GM23338 (cell line): ENCODE measurements around the gene ABHD12. TPM values are rescaled to one million over a fixed set of nuclear protein-coding genes. Genes with fewer than 3 reads are reported as not detected.

Source experiments
- ATAC-seq: fragments of 200-7000 bp; cut with Tn5 transposase; 3 replicates; pipeline ENCODE4 v1.9.1; 2020
- DNase-seq: peaks from one replicate; pipeline ENCODE4 v3.0.0-alpha.2; 2015; ENCODE audit warnings: low spot score
- H2AFZ ChIP-seq: fragments of 200-600 bp; sonication (generic); 2 replicates; pipeline ENCODE4 v1.8.0; 2016; ENCODE audit warnings: antibody characterized with exemption, mild to moderate bottlenecking, moderate library complexity
- H3F3A ChIP-seq: fragments of 200-600 bp; sonication (generic); replicated peaks from 2 replicates; pipeline ENCODE4 v1.8.0; 2017; ENCODE audit warnings: antibody characterized with exemption, mixed run types, low read depth
- H3K27ac ChIP-seq: fragments of 200-600 bp; sonication (generic); 2 replicates; pipeline ENCODE4 v1.6.1; 2016; ENCODE audit warnings: low read depth
- H3K27me3 ChIP-seq: fragments of 200-600 bp; sonication (generic); 2 replicates; pipeline ENCODE4 v1.8.0; 2016; ENCODE audit warnings: mild to moderate bottlenecking, mixed run types, moderate library complexity; ENCODE audit not compliant: insufficient read depth
- H3K36me3 ChIP-seq: fragments of 200-600 bp; sonication (generic); 2 replicates; pipeline ENCODE4 v1.8.0; 2016; ENCODE audit warnings: mild to moderate bottlenecking; ENCODE audit not compliant: insufficient read depth
- H3K4me1 ChIP-seq: fragments of 200-600 bp; sonication (generic); 2 replicates; pipeline ENCODE4 v1.8.0; 2016; ENCODE audit warnings: mild to moderate bottlenecking, moderate library complexity; ENCODE audit not compliant: insufficient read depth
- H3K4me2 ChIP-seq: fragments of 200-600 bp; sonication (generic); 2 replicates; pipeline ENCODE4 v1.7.1; 2017; ENCODE audit warnings: mixed run types
- H3K4me3 ChIP-seq: fragments of 200-600 bp; sonication (generic); 2 replicates; pipeline ENCODE4 v1.6.1; 2016; ENCODE audit warnings: mixed run types
- H3K79me2 ChIP-seq: fragments of 200-600 bp; sonication (generic); replicated peaks from 2 replicates; pipeline ENCODE4 v1.8.0; 2017; ENCODE audit warnings: mild to moderate bottlenecking; ENCODE audit not compliant: insufficient read depth
- H3K9me2 ChIP-seq: fragments of 200-600 bp; sonication (generic); 2 replicates; pipeline ENCODE4 v1.8.0; 2017; ENCODE audit not compliant: insufficient read depth
- H4K20me1 ChIP-seq: fragments of 200-600 bp; sonication (generic); replicated peaks from 2 replicates; pipeline ENCODE4 v1.8.0; 2017; ENCODE audit warnings: mild to moderate bottlenecking; ENCODE audit not compliant: insufficient read depth
- H3K27ac Mint-ChIP-seq: 2 replicates; pipeline ENCODE4 v1.8.0; 2020; ENCODE audit warnings: inconsistent platforms, mild to moderate bottlenecking, moderate library complexity, mixed read lengths
- H3K27me3 Mint-ChIP-seq: 3 replicates; pipeline ENCODE4 v1.8.0; 2022; ENCODE audit warnings: low read depth, mild to moderate bottlenecking, moderate library complexity, mixed read lengths, inconsistent platforms; ENCODE audit not compliant: insufficient read depth, poor library complexity
- H3K36me3 Mint-ChIP-seq: 3 replicates; pipeline ENCODE4 v1.8.0; 2021; ENCODE audit warnings: low read depth, mild to moderate bottlenecking, inconsistent platforms, moderate library complexity, mixed read lengths
- H3K4me1 Mint-ChIP-seq: 3 replicates; pipeline ENCODE4 v1.8.0; 2020; ENCODE audit warnings: mild to moderate bottlenecking, inconsistent platforms, mixed read lengths
- H3K4me3 Mint-ChIP-seq: 3 replicates; pipeline ENCODE4 v1.8.0; 2021; ENCODE audit warnings: moderate library complexity, mild to moderate bottlenecking, inconsistent platforms, mixed read lengths
- H3K9me3 Mint-ChIP-seq: 3 replicates; pipeline ENCODE4 v1.8.0; 2020; ENCODE audit warnings: moderate library complexity, mild to moderate bottlenecking, inconsistent platforms, mixed read lengths
- CREB1 ChIP-seq: fragments of 250-450 bp; sonication (Bioruptor Pico); IDR thresholded peaks from 2 replicates; pipeline ENCODE4 v1.5.0; 2020; ENCODE audit warnings: low read depth, mild to moderate bottlenecking, moderate library complexity
- CTCF ChIP-seq, 2 experiments: fragments of 200-600 bp in 1 of 2; sonication (generic) in 1 of 2; conservative IDR thresholded peaks; 2 replicates each; pipeline versions ENCODE4 v1.5.1 to v1.6.1; 2016 to 2017; ENCODE audit warnings: antibody characterized with exemption in 2 of 2, low read depth in 2 of 2, mild to moderate bottlenecking in 2 of 2, moderate library complexity in 1 of 2
- ETS1 ChIP-seq: IDR thresholded peaks from 2 replicates; pipeline ENCODE4 v1.6.1; 2016; ENCODE audit warnings: antibody characterized with exemption
- EZH2 ChIP-seq: fragments of 200-600 bp; sonication (generic); IDR thresholded peaks from one replicate; pipeline ENCODE4 v1.8.0; 2017; ENCODE audit warnings: antibody characterized with exemption, mild to moderate bottlenecking, low read depth; ENCODE audit not compliant: unreplicated experiment
- EZH2phosphoT487 ChIP-seq: fragments of 200-600 bp; sonication (generic); IDR thresholded peaks from one replicate; pipeline ENCODE4 v1.8.1; 2018; ENCODE audit warnings: antibody characterized with exemption; ENCODE audit not compliant: unreplicated experiment
- JUNB ChIP-seq: IDR thresholded peaks from one replicate; pipeline ENCODE4 v1.6.1; 2016; ENCODE audit warnings: antibody characterized with exemption; ENCODE audit not compliant: unreplicated experiment
- NANOG ChIP-seq: IDR thresholded peaks from 2 replicates; pipeline ENCODE4 v1.6.1; 2016; ENCODE audit warnings: antibody characterized with exemption, borderline replicate concordance
- POLR2AphosphoS5 ChIP-seq: IDR thresholded peaks from 2 replicates; pipeline ENCODE4 v1.6.1; 2016; ENCODE audit warnings: antibody characterized with exemption, low read depth
- REST ChIP-seq: IDR thresholded peaks from one replicate; pipeline ENCODE4 v1.6.1; 2018; ENCODE audit warnings: antibody characterized with exemption; ENCODE audit not compliant: unreplicated experiment
- STAT1 ChIP-seq: IDR thresholded peaks from one replicate; pipeline ENCODE4 v1.6.1; 2016; ENCODE audit warnings: antibody characterized with exemption; ENCODE audit not compliant: unreplicated experiment
- ZNF114 ChIP-seq: fragments of 250-450 bp; sonication (Bioruptor Pico); IDR thresholded peaks from 2 replicates; pipeline ENCODE4 v1.5.0; 2020; ENCODE audit warnings: mild to moderate bottlenecking, moderate library complexity
- ZNF331 ChIP-seq: fragments of 250-450 bp; sonication (Bioruptor Pico); IDR thresholded peaks from 2 replicates; pipeline ENCODE4 v1.5.0; 2020; ENCODE audit warnings: low read depth, mild to moderate bottlenecking, moderate library complexity
- ZNF462 ChIP-seq: fragments of 250-450 bp; sonication (Bioruptor Pico); IDR thresholded peaks from 2 replicates; pipeline ENCODE4 v1.5.0; 2020; ENCODE audit warnings: mild to moderate bottlenecking, moderate library complexity
- polyA plus RNA-seq: library from polyadenylated mRNA; unstranded; fragments of >200 nt; fragmentation: Nextera tagmentation; extraction: Ambion mirVana; gene quantifications from 2 replicates; pipeline ENCODE4 v1.2.1, GENCODE V29; 2016
- total RNA-seq: library from RNA; depleted of rRNA; stranded (reverse); fragments of >200 nt; shearing (Covaris generic); gene quantifications from 2 replicates; pipeline ENCODE4 v1.2.3, GENCODE V29; 2014

The ABHD12 gene
- total and polyA plus RNA-seq, 2 experiments from 2014 or later = 40.2 to 57.8 TPM

GRCh38 chr20:25341716-25342680, 48.6 kb downstream of the ABHD12 start:
- no peaks in the 10 kb centered on the region for H3K36me3 ChIP-seq
- H2AFZ ChIP-seq = no peak overlapping the region
- TF ChIP-seq ETS1 (no peak), ZNF462 (no peak), EZH2phosphoT487 (no peak), POLR2AphosphoS5 (no peak), ZNF114 (CRISPR knock-in tag) (no peak), NANOG (no peak), EZH2 (no peak), CTCF (conservative IDR thresholded peaks at IDR 0.05; ENCODE audit: low read depth in 2 of 2) (no peak), CREB1 (CRISPR knock-in tag) (no peak), JUNB (no peak), ZNF331 (CRISPR knock-in tag) (no peak), REST (no peak), STAT1 (no peak)
- peaks cover 100% of the 10 kb centered on the region for H3K79me2 ChIP-seq
- H3K9me3 Mint-ChIP-seq = no peaks in the 10 kb centered on the region
- peaks cover 2% of the 10 kb centered on the region for H3K27me3 Mint-ChIP-seq
- H3K36me3 Mint-ChIP-seq = peaks cover 14% of the 10 kb centered on the region; the same call in 2 of the 3 replicates
- H3K9me2 ChIP-seq = no peaks in the 10 kb centered on the region
- no peak for ATAC-seq
- H3K4me2 ChIP-seq = no peak overlapping the region
- H3K4me1 ChIP-seq = peaks cover 19% of the 10 kb centered on the region
- H3K4me3 Mint-ChIP-seq = no peak overlapping the region
- peaks cover 34% of the 10 kb centered on the region for H3K4me1 Mint-ChIP-seq
- no peaks in the 10 kb centered on the region for H3K27me3 ChIP-seq
- peaks cover 43% of the 10 kb centered on the region for H4K20me1 ChIP-seq
- no peak overlapping the region for H3K4me3 ChIP-seq
- no peak overlapping the region for H3K27ac ChIP-seq
- DNase-seq = peak; percentile 32
- H3K27ac Mint-ChIP-seq = no peak overlapping the region
- H3F3A ChIP-seq = peaks cover 4% of the 10 kb centered on the region; the same call in 1 of the 2 replicates
